HUES6 (cell line): ENCODE results near the gene AANAT.

ENCODE experiments used
- H3K27ac ChIP-seq: 2 replicates; pipeline ENCODE4 v1.7.0; 2013; ENCODE audit warnings: low read depth, mild to moderate bottlenecking, low read length, inconsistent platforms
- H3K27me3 ChIP-seq: 2 replicates; pipeline ENCODE4 v1.6.1; 2013; ENCODE audit warnings: low read length; ENCODE audit not compliant: control insufficient read depth, insufficient read depth
- H3K36me3 ChIP-seq: 2 replicates; pipeline ENCODE4 v1.6.1; 2013; ENCODE audit warnings: low read length; ENCODE audit not compliant: control insufficient read depth, insufficient read depth
- H3K4me1 ChIP-seq: 2 replicates; pipeline ENCODE4 v1.6.1; 2013; ENCODE audit warnings: low read length; ENCODE audit not compliant: control insufficient read depth, insufficient read depth
- H3K4me3 ChIP-seq: 2 replicates; pipeline ENCODE4 v1.5.1; 2013; ENCODE audit warnings: low read depth, low read length
- H3K9ac ChIP-seq: one replicate; pipeline ENCODE4 v1.6.1; 2013; ENCODE audit warnings: mild to moderate bottlenecking, low read length
- H3K9me3 ChIP-seq: 2 replicates; pipeline ENCODE4 v1.6.1; 2013; ENCODE audit warnings: low read depth, low read length; ENCODE audit not compliant: control insufficient read depth, insufficient read depth

AANAT gene

DNA sequence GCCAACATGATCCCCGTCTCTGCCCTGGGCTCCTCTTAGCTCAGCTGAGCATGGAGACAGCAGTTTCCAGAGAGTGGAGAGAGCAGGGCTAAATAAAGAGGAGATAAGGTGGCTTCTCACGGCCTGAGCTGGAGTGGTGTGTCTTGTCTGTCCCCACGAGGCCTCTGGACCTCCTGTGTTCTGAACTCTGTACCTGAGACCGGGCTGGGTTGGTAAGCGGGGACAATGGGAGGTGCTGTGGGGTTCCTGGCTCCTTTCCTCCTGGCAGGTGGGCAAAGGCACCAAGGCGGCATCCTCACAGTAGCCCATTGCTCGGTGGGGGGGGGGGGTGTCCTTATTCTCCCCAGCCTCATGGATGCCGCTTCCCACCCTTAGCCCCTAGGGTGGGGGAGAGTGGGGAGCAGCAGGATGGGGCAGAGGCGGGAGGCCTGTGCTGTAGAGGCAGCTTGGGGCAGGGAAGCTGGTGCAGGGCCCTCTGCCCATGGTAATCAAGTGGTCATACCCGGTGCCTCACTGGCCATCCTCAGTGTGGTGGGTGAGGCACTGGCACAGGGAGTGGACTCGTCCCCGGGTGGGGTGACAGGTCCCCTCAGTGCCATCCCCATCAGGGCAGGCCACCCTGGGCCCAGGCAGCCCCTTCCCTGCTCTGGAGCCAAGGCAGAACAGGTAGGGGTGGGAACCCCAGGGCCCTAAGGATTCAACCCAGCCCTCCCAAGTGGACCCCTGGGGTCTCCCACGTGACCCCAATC lies 2.8 kb downstream of the AANAT start:
- no peak overlapping the region for H3K9ac ChIP-seq
- H3K36me3 ChIP-seq, result peaks cover 39% of the 10 kb centered on the region
- H3K9me3 ChIP-seq, result no peaks in the 10 kb centered on the region
- no peak overlapping the region for H3K27ac ChIP-seq
- H3K27me3 ChIP-seq, result no peaks in the 10 kb centered on the region
- no peak overlapping the region for H3K4me3 ChIP-seq
- H3K4me1 ChIP-seq, result peaks cover 6% of the 10 kb centered on the region

- H3K9me3 ChIP-seq, result no peaks in the 10 kb centered on the region
- H3K36me3 ChIP-seq, result peaks cover 39% of the 10 kb centered on the region
- H3K27me3 ChIP-seq, result no peaks in the 10 kb centered on the region
- no peak overlapping the region for H3K9ac ChIP-seq
- H3K27ac ChIP-seq, result no peak overlapping the region
- no peak overlapping the region for H3K4me3 ChIP-seq
- H3K4me1 ChIP-seq, result peaks cover 6% of the 10 kb centered on the region
Observed at GRCh38 chr17:76471498-76472257, 4.3 kb downstream of the AANAT start.

DNA sequence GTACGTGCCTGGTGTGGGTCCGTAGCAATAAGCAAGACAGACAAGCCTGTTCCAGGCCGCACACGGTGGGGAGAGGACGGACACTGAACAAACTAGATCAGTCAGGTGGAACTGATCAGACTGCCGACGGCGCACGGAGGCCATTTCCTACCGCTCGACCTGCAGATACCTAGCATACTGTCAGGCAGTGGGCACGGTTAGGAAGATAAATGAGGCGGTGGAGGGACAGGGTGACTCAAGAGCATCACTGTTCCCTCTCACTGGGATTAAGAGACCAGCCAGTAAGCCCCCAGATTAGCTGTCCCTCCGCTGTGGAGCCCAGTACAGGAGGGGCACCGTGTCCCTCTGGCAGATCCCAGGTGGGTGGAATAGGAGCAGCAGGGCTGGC lies 4.8 kb downstream of the AANAT start:
- no peaks in the 10 kb centered on the region for H3K9me3 ChIP-seq
- no peak overlapping the region for H3K27ac ChIP-seq
- peaks cover 39% of the 10 kb centered on the region for H3K36me3 ChIP-seq
- no peaks in the 10 kb centered on the region for H3K27me3 ChIP-seq
- no peak overlapping the region for H3K4me3 ChIP-seq
- peaks cover 5% of the 10 kb centered on the region for H3K4me1 ChIP-seq
- H3K9ac ChIP-seq, result no peak overlapping the region

- H3K9ac ChIP-seq, result no peak overlapping the region
- H3K9me3 ChIP-seq, result no peaks in the 10 kb centered on the region
- H3K27ac ChIP-seq, result no peak overlapping the region
- H3K4me1 ChIP-seq, result peaks cover under 1% of the 10 kb centered on the region; the same call in 1 of the 2 replicates
- H3K36me3 ChIP-seq, result peaks cover 39% of the 10 kb centered on the region
- no peaks in the 10 kb centered on the region for H3K27me3 ChIP-seq
- no peak overlapping the region for H3K4me3 ChIP-seq
Observed at GRCh38 chr17:76472726-76473125, 5.3 kb downstream of the AANAT start.

- Histone ChIP-seq H3K4me3 (no peak overlapping the region), H3K27ac (no peak overlapping the region), H3K9ac (no peak overlapping the region), H3K36me3 (peaks cover 43% of the 10 kb centered on the region), H3K9me3 (no peaks in the 10 kb centered on the region), H3K27me3 (no peaks in the 10 kb centered on the region), H3K4me1 (no peaks in the 10 kb centered on the region)
Observed at GRCh38 chr17:76473541-76473985, 6.2 kb downstream of the AANAT start.

- Histone ChIP-seq H3K4me1 (no peaks in the 10 kb centered on the region), H3K9me3 (no peaks in the 10 kb centered on the region), H3K36me3 (peaks cover 50% of the 10 kb centered on the region), H3K4me3 (no peak overlapping the region), H3K27ac (no peak overlapping the region), H3K9ac (no peak overlapping the region), H3K27me3 (no peaks in the 10 kb centered on the region)
Observed at GRCh38 chr17:76474238-76474637, 6.8 kb downstream of the AANAT start.

- H3K27ac ChIP-seq, result no peak overlapping the region
- H3K9ac ChIP-seq, result no peak overlapping the region
- no peaks in the 10 kb centered on the region for H3K4me1 ChIP-seq
- H3K9me3 ChIP-seq, result no peaks in the 10 kb centered on the region
- H3K27me3 ChIP-seq, result no peaks in the 10 kb centered on the region
- peaks cover 50% of the 10 kb centered on the region for H3K36me3 ChIP-seq
- no peak overlapping the region for H3K4me3 ChIP-seq
Observed at GRCh38 chr17:76474894-76475293, 7.5 kb downstream of the AANAT start.

DNA sequence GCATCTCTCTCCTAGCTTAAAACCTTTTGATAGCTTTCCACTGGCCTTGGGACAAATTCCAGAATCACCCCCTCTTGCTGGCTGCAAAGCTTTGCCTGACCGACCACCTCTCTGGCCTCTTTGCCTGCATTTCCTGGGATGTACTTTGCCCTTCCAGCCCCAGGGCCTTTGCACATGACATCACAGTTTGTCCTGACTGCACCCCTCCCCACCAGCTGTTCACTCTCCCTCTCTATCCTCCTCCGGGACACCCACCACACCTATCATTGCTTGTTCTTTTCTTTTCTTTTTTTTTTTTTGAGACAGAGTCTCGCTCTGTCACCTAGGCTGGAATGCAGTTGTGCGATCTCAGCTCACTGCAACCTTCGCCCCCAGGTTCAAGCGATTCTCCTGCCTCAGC lies 7.9 kb downstream of the AANAT start:
- Histone ChIP-seq H3K36me3 (peaks cover 50% of the 10 kb centered on the region), H3K4me1 (no peaks in the 10 kb centered on the region), H3K27ac (no peak overlapping the region), H3K4me3 (no peak overlapping the region), H3K9me3 (no peaks in the 10 kb centered on the region), H3K9ac (no peak overlapping the region), H3K27me3 (no peaks in the 10 kb centered on the region)

DNA sequence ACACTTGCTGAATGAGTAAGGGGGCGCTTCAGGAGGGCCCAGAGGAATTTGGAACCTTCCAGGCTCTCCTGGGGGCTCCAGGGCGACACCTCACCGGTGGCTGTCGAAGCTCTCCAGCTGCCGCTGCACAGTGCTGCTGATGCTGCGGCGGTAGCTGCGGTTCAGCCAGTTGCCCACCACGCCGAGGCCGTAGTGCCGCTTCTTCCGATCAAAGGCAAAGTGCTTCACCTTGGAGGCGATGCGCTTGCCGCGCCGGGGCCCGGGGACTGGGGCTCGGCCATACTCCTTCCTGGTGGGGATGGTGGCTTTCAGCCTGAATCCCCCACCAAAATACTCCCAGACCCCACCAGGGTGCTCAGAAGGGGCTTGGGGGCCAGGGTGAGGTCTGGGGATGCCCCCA lies 9.3 kb downstream of the AANAT start:
- Histone ChIP-seq H3K4me3 (no peak overlapping the region), H3K9ac (no peak overlapping the region), H3K4me1 (no peaks in the 10 kb centered on the region), H3K27ac (no peak overlapping the region), H3K36me3 (peaks cover 40% of the 10 kb centered on the region), H3K9me3 (no peaks in the 10 kb centered on the region), H3K27me3 (no peaks in the 10 kb centered on the region)

DNA sequence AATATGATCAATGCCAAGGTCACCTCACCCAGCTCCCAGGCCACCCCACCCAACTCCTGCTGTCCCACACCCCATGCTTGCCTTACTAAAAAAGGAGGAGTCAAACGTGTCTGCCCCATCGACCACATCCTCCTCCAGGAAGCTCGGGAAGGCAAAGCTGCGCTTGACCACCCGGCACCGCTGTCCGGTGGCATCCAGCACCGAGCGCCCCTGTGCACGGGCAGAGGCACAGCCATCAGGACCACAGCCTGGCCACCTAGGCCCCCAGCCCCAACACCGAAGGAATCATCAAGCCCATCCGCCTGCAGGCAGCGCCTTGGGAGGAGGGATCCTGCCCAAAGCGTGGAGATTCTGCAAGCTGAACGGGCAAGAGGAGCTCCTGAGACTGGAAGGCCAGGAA lies 10.2 kb downstream of the AANAT start:
- no peak overlapping the region for H3K4me3 ChIP-seq
- H3K9ac ChIP-seq, result no peak overlapping the region
- H3K9me3 ChIP-seq, result no peaks in the 10 kb centered on the region
- no peak overlapping the region for H3K27ac ChIP-seq
- H3K27me3 ChIP-seq, result no peaks in the 10 kb centered on the region
- H3K36me3 ChIP-seq, result peaks cover 32% of the 10 kb centered on the region
- no peaks in the 10 kb centered on the region for H3K4me1 ChIP-seq

GRCh38 chr17:76478097-76478496 lies 10.7 kb downstream of the AANAT start:
- no peak overlapping the region for H3K9ac ChIP-seq
- H3K4me1 ChIP-seq, result no peaks in the 10 kb centered on the region
- no peaks in the 10 kb centered on the region for H3K9me3 ChIP-seq
- no peaks in the 10 kb centered on the region for H3K27me3 ChIP-seq
- peaks cover 26% of the 10 kb centered on the region for H3K36me3 ChIP-seq
- H3K27ac ChIP-seq, result no peak overlapping the region
- H3K4me3 ChIP-seq, result no peak overlapping the region
